ENCODE results near the gene LTF. TPM values are rescaled to one million over a fixed set of nuclear protein-coding genes. Genes with fewer than 3 reads are reported as not detected.

LTF gene
- total RNA-seq, 1 experiment from 2014 or later: not detected

DNA sequence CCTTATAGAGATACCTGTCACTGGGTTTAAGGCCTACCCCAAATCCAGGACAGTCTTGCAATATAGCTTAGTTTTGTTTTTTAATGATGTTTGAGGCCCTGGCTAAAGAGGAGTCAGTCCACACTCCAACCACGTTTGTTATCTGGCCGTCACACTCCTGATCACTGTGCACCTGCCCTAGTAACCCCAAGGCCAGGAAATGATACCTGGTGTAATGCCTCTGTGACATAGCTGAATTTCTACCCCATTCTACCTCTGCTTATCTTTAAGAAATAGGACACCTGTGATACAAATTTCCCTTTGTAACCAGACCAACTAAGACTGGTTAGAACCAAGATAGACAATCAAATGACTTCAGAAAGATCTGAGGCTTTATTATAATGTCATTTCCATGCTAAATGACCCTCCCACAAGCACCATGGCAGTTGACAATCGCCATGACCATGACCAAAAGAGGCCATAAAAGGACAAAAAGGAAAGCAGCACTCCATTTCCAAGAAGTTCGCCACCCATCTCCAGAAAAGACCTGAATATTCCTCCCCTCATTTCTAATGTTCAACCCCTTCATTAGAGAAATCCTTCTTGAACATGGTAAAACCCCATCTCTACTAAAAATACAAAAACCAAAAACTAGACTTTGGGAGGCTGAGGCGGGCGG lies 28.3 kb upstream of the LTF start:
- Mint-ChIP-seq H3K36me3 (ENCODE audit: insufficient read depth, unreplicated experiment) (no peaks in the 10 kb centered on the region), H3K27ac (ENCODE audit: unreplicated experiment) (no peak overlapping the region), H3K9me3 (ENCODE audit: low read depth, unreplicated experiment) (no peaks in the 10 kb centered on the region), H3K27me3 (ENCODE audit: unreplicated experiment) (no peaks in the 10 kb centered on the region), H3K4me3 (ENCODE audit: low read depth, unreplicated experiment) (no peak overlapping the region), H3K4me1 (ENCODE audit: low read depth, unreplicated experiment) (peaks cover 11% of the 10 kb centered on the region)
- TF ChIP-seq CTCF (IDR thresholded peaks at IDR 0.05; ENCODE audit: unreplicated experiment): no peak
- intact Hi-C loops (cut with micrococcal nuclease; ENCODE audit: unreplicated experiment): no loop called here
- BruUV-seq (replicated peaks): no TSS peak
- CTCF ChIA-PET: interaction anchor here (0.6 kb wide), 1 partner anchor 691 kb away, joined by 3 read pairs; no protein-coding TSS in a partner anchor
- no peak for DNase-seq

- Mint-ChIP-seq H3K4me1 (ENCODE audit: low read depth, unreplicated experiment) (peaks cover 11% of the 10 kb centered on the region), H3K4me3 (ENCODE audit: low read depth, unreplicated experiment) (no peak overlapping the region), H3K27ac (ENCODE audit: unreplicated experiment) (no peak overlapping the region), H3K36me3 (ENCODE audit: insufficient read depth, unreplicated experiment) (no peaks in the 10 kb centered on the region), H3K27me3 (ENCODE audit: unreplicated experiment) (no peaks in the 10 kb centered on the region), H3K9me3 (ENCODE audit: low read depth, unreplicated experiment) (no peaks in the 10 kb centered on the region)
- no peak for DNase-seq
- no TSS peak for BruUV-seq (replicated peaks)
- CTCF ChIA-PET: no interaction called here
- TF ChIP-seq CTCF (IDR thresholded peaks at IDR 0.05; ENCODE audit: unreplicated experiment): no peak
- intact Hi-C loops (cut with micrococcal nuclease; ENCODE audit: unreplicated experiment): no loop called here
Observed at GRCh38 chr3:46491089-46492070, 26.7 kb upstream of the LTF start.

- Mint-ChIP-seq H3K4me1 (ENCODE audit: low read depth, unreplicated experiment) (peaks cover 11% of the 10 kb centered on the region), H3K36me3 (ENCODE audit: insufficient read depth, unreplicated experiment) (no peaks in the 10 kb centered on the region), H3K9me3 (ENCODE audit: low read depth, unreplicated experiment) (no peaks in the 10 kb centered on the region), H3K4me3 (ENCODE audit: low read depth, unreplicated experiment) (no peak overlapping the region), H3K27ac (ENCODE audit: unreplicated experiment) (no peak overlapping the region), H3K27me3 (ENCODE audit: unreplicated experiment) (no peaks in the 10 kb centered on the region)
- TF ChIP-seq CTCF (IDR thresholded peaks at IDR 0.05; ENCODE audit: unreplicated experiment): no peak
- no peak for DNase-seq
- CTCF ChIA-PET: interaction anchor here (2.7 kb wide), 1 partner anchor 68 kb away, joined by 81 read pairs; no protein-coding TSS in a partner anchor
- intact Hi-C loops (cut with micrococcal nuclease; ENCODE audit: unreplicated experiment): no loop called here
- no TSS peak for BruUV-seq (replicated peaks)
Observed at GRCh38 chr3:46490338-46491084, 25.8 kb upstream of the LTF start.

DNA sequence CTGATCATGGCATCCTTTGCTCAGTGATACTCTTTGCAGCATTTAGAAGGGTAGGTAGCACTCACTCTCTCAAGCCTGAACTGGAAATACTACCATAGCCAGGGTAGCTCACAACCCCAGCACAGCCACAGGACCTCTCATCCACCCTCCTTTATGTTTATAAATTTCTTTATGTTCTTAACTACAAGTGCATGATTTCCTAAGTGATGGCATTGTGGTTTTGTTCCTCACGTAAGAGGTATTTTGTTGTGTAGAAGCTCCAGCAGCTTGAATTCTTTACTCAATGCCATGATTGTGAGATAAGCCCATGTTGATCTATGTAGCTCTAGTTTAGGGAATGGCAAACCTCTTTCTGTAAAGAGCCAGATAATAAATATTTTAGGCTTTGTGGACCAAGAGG lies 25.2 kb upstream of the LTF start:
- CTCF ChIA-PET: interaction anchor here (1.7 to 2.7 kb wide), 4 partner anchors 27 to 139 kb away, joined by 7 to 81 read pairs (median 30); no protein-coding TSS in a partner anchor
- no peaks in the 10 kb centered on the region for H3K27me3 Mint-ChIP-seq (ENCODE audit: unreplicated experiment)
- intact Hi-C loops (cut with micrococcal nuclease; ENCODE audit: unreplicated experiment): loop anchor here (2.0 kb wide), 1 partner anchor 143 kb away; no protein-coding TSS in a partner anchor
- no peak for DNase-seq
- BruUV-seq (replicated peaks): no TSS peak
- no peaks in the 10 kb centered on the region for H3K36me3 Mint-ChIP-seq (ENCODE audit: insufficient read depth, unreplicated experiment)
- TF ChIP-seq CTCF (IDR thresholded peaks at IDR 0.05; ENCODE audit: unreplicated experiment): no peak
- H3K9me3 Mint-ChIP-seq (ENCODE audit: low read depth, unreplicated experiment): no peaks in the 10 kb centered on the region
- no peak overlapping the region for H3K4me3 Mint-ChIP-seq (ENCODE audit: low read depth, unreplicated experiment)
- peaks cover 11% of the 10 kb centered on the region for H3K4me1 Mint-ChIP-seq (ENCODE audit: low read depth, unreplicated experiment)
- no peak overlapping the region for H3K27ac Mint-ChIP-seq (ENCODE audit: unreplicated experiment)

All from Calu3 (cell line).